Measurements from ENCODE around the gene SKI.

The SKI gene

GRCh38 chr1:2344744-2345296 is 116.7 kb downstream of the SKI start:
- no peak for DNase-seq

- no peak for DNase-seq
These were observed 117.4 kb downstream of the SKI start for GRCh38 chr1:2345297-2346075.

- no peak for DNase-seq
These were observed 118.7 kb downstream of the SKI start for GRCh38 chr1:2346691-2347408.

GRCh38 chr1:2347409-2347785 is 119.3 kb downstream of the SKI start:
- DNase-seq, result no peak

- DNase-seq, result no peak
These were observed 119.8 kb downstream of the SKI start for GRCh38 chr1:2347896-2348295.

GRCh38 chr1:2348346-2349325 is 120.5 kb downstream of the SKI start:
- DNase-seq, result no peak

GRCh38 chr1:2349806-2350205 is 121.7 kb downstream of the SKI start:
- DNase-seq, result no peak

GRCh38 chr1:2350501-2350900 is 122.4 kb downstream of the SKI start:
- no peak for DNase-seq

GRCh38 chr1:2350911-2351655 is 123.0 kb downstream of the SKI start:
- no peak for DNase-seq

- DNase-seq, result no peak
These were observed 123.6 kb downstream of the SKI start for GRCh38 chr1:2351723-2352122.

- no peak for DNase-seq
These were observed 124.3 kb downstream of the SKI start for GRCh38 chr1:2352341-2352896.

- no peak for DNase-seq
These were observed 124.9 kb downstream of the SKI start for GRCh38 chr1:2352897-2353550.

GRCh38 chr1:2353551-2354438 is 125.7 kb downstream of the SKI start:
- DNase-seq, result no peak

GRCh38 chr1:2354511-2355372 is 126.6 kb downstream of the SKI start:
- no peak for DNase-seq

GRCh38 chr1:2355373-2356261 is 127.5 kb downstream of the SKI start:
- no peak for DNase-seq

GRCh38 chr1:2356401-2356800 is 128.3 kb downstream of the SKI start:
- DNase-seq, result no peak

- DNase-seq, result no peak
These were observed 129.1 kb downstream of the SKI start for GRCh38 chr1:2356911-2357845.

Measured in suppressor macrophage treated with lipopolysaccharide for 1 hour (primary cell).